GM06990 (cell line): ENCODE data around the gene SH3RF2.
"Not testable (repeated sequence)": the region's sequence is repeated elsewhere in the genome, so short reads cannot be mapped to it uniquely, and the experiment has no call there.

ENCODE experiments used
- DNase-seq: peaks from one replicate; pipeline ENCODE4 v3.0.0-alpha.2; 2011; ENCODE audit not compliant: insufficient read length; ENCODE audit errors: extremely low read depth
- H3K27me3 ChIP-seq: replicated peaks from 2 replicates; pipeline ENCODE4 v1.6.0; 2011; ENCODE audit warnings: low read length; ENCODE audit not compliant: control insufficient read depth, insufficient read depth
- H3K36me3 ChIP-seq: 2 replicates; pipeline ENCODE4 v1.5.1; 2011; ENCODE audit warnings: low read length; ENCODE audit not compliant: control insufficient read depth, insufficient read depth
- H3K4me3 ChIP-seq: replicated peaks from 2 replicates; pipeline ENCODE4 v1.5.1; 2011; ENCODE audit warnings: low read depth, mild to moderate bottlenecking, control low read depth, low read length
- CTCF ChIP-seq: IDR thresholded peaks from 2 replicates; pipeline ENCODE4 v1.5.1; 2011; ENCODE audit warnings: low read length, control low read depth, mild to moderate bottlenecking, inconsistent platforms; ENCODE audit not compliant: insufficient read depth, poor library complexity, severe bottlenecking

SH3RF2 gene

GRCh38 chr5:145988993-145989392 is 52.6 kb downstream of the SH3RF2 start:
- H3K36me3 ChIP-seq, result no peaks in the 10 kb centered on the region
- TF ChIP-seq CTCF, result no peak
- H3K4me3 ChIP-seq, result no peak overlapping the region
- DNase-seq, result no peak
- H3K27me3 ChIP-seq, result peaks cover 2% of the 10 kb centered on the region; the same call in 1 of the 2 replicates

- no peak overlapping the region for H3K4me3 ChIP-seq
- no peak for TF ChIP-seq CTCF
- H3K27me3 ChIP-seq, result peaks cover 2% of the 10 kb centered on the region; the same call in 1 of the 2 replicates
- no peak for DNase-seq
- H3K36me3 ChIP-seq, result no peaks in the 10 kb centered on the region
Observed at GRCh38 chr5:145989428-145989827, 53.0 kb downstream of the SH3RF2 start.

- no peak overlapping the region for H3K4me3 ChIP-seq
- peaks cover 2% of the 10 kb centered on the region; the same call in 1 of the 2 replicates for H3K27me3 ChIP-seq
- no peaks in the 10 kb centered on the region for H3K36me3 ChIP-seq
- DNase-seq, result no peak
- no peak for TF ChIP-seq CTCF
Observed at GRCh38 chr5:145990170-145990569, 53.8 kb downstream of the SH3RF2 start.

GRCh38 chr5:145991044-145991575 is 54.7 kb downstream of the SH3RF2 start:
- Histone ChIP-seq H3K4me3 (no peak overlapping the region), H3K36me3 (no peaks in the 10 kb centered on the region), H3K27me3 (peaks cover 2% of the 10 kb centered on the region; the same call in 1 of the 2 replicates)
- no peak for DNase-seq
- no peak for TF ChIP-seq CTCF

- H3K4me3 ChIP-seq, DNase-seq, H3K27me3 ChIP-seq, H3K36me3 ChIP-seq: not testable (repeated sequence)
Observed at GRCh38 chr5:145993538-145993937, 57.2 kb downstream of the SH3RF2 start.

- TF ChIP-seq CTCF, result no peak
- no peaks in the 10 kb centered on the region for H3K36me3 ChIP-seq
- DNase-seq, result no peak
- H3K27me3 ChIP-seq, result no peaks in the 10 kb centered on the region
- H3K4me3 ChIP-seq, result no peak overlapping the region
Observed at GRCh38 chr5:145996135-145996534, 59.8 kb downstream of the SH3RF2 start.
